Stomach (tissue), 9 donors: ENCODE measurements around the gene HLA-DMA. TPM values are rescaled to one million over a fixed set of nuclear protein-coding genes. Genes with fewer than 3 reads are reported as not detected.

Source experiments
- DNase-seq, 2 donors: peaks; one replicate each; pipeline versions ENCODE4 v3.0.0 to v3.0.0-alpha.2; 2013 to 2019
- H3K27ac ChIP-seq, 5 donors: fragments of 200-600 bp in 4 of 5; sonication (generic) in 4 of 5; one replicate each; pipeline ENCODE4 v1.5.1; 2013 to 2019; ENCODE audit warnings: mild to moderate bottlenecking in 1 of 5, moderate library complexity in 1 of 5
- H3K27me3 ChIP-seq, 3 donors: fragments of 200-600 bp; sonication (generic); one replicate each; pipeline ENCODE4 v1.5.1; 2017 to 2019; ENCODE audit warnings: mixed run types in 1 of 3
- H3K36me3 ChIP-seq, 4 donors: fragments of 200-600 bp; sonication (generic); 1 replicate in 3 of 4; 2 replicates in 1 of 4; pipeline ENCODE4 v1.5.1; 2016 to 2019
- H3K4me1 ChIP-seq, 4 donors: fragments of 200-600 bp; sonication (generic); one replicate each; pipeline ENCODE4 v1.5.1; 2016 to 2019
- H3K4me3 ChIP-seq, 4 donors: fragments of 200-600 bp; sonication (generic) in 3 of 4; one replicate each; pipeline ENCODE4 v1.5.1; 2016 to 2019; ENCODE audit warnings: mild to moderate bottlenecking in 1 of 4
- H3K9me3 ChIP-seq, 4 donors: fragments of 200-600 bp; sonication (generic); one replicate each; pipeline ENCODE4 v1.5.1; 2016 to 2019
- EP300 ChIP-seq: sonication (generic); formaldehyde crosslinking; IDR thresholded peaks from one replicate; pipeline ENCODE4 v1.6.1; 2017; ENCODE audit warnings: antibody characterized with exemption
- POLR2A ChIP-seq, 4 donors: fragments of 450-650 bp; IDR thresholded peaks; one replicate each; pipeline ENCODE4 v1.6.1; 2016; ENCODE audit warnings: antibody characterized with exemption in 4 of 4, control low read depth in 2 of 4, mild to moderate bottlenecking in 1 of 4, moderate library complexity in 1 of 4
- POLR2AphosphoS5 ChIP-seq, 3 donors: sonication (generic); formaldehyde crosslinking; IDR thresholded peaks; one replicate each; pipeline ENCODE4 v1.6.1; 2016; ENCODE audit warnings: antibody characterized with exemption in 3 of 3
- WGBS, 5 donors: extraction: QIAGEN DNeasy Blood & Tissue Kit in 3 of 5; methylation state at CpG; one replicate each; pipeline versions ENCODE4 v1.1.5 to v1.1.7; 2013 to 2018; 5-methylcytosine and 5-hydroxymethylcytosine counted together
- intact Hi-C: fragments of 100-400 bp; cut with DNase I; formaldehyde crosslinking; loops from one replicate; pipeline ENCODE4 v1.15.1; 2023; ENCODE audit warnings: low total_unique reads
- polyA plus RNA-seq, 3 donors: library from polyadenylated mRNA; stranded (reverse); fragments of 200-250 nt; gene quantifications; one replicate each; pipeline ENCODE4 v1.2.3, GENCODE V29; 2013
- total RNA-seq, 5 donors: library from RNA; depleted of rRNA; stranded (reverse); fragments of >200 nt; gene quantifications; one replicate each; pipeline versions ENCODE4 v1.1.0 to v1.2.3, GENCODE V29; 2014 to 2016
- TF ChIP-seq, protein P1 (sequence below), 7 experiments: fragments of 450-650 bp in 4 of 7; fragments of 200-600 bp in 3 of 7; sonication (generic) in 3 of 7; IDR thresholded peaks; one replicate each; pipeline ENCODE4 v1.5.1; 2016 to 2019; ENCODE audit warnings: antibody characterized with exemption in 7 of 7, control low read depth in 2 of 7, mild to moderate bottlenecking in 1 of 7
- donor health status: healthy with polysubstance abuse.
- donor health status: Bipolar disorder and iron deficiency.
- donor health status: healthy.

The HLA-DMA gene
- total and polyA plus RNA-seq, 8 donors: 0.87 to 129 (median 32.2) TPM

DNA sequence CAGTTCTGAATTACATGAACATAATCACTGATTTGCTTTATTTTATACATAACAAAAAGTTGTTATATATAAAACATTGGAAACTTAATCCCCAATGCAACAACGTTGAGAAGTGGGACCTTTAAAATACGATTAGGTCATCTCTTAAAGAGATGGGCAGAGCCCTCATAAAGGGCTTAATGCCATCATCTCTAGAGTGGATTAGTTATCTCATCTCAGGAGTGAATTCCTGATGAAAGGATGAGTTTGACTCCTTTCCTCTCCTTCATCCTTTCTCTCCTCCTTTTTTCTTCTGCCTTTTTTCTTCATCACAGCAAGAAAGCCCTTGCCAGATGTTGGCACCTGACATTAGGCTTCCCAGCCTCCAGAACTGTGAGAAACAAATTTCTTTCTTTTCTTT lies 42.6 kb upstream of the HLA-DMA start:
- Histone ChIP-seq H3K27ac (no peak overlapping the region), H3K27me3 (peaks cover 0 to 35% (median 0%) of the 10 kb centered on the region in 3 donors), H3K36me3 (no peaks in the 10 kb centered on the region), H3K9me3 (no peaks in the 10 kb centered on the region), H3K4me3 (no peak overlapping the region), H3K4me1 (no peaks in the 10 kb centered on the region)
- WGBS, 5 donors: 37 to 52% (median 43%) methylated on average over 2 of the region's 2 CpGs
- no peak for DNase-seq
- intact Hi-C loops: no loop called here
- TF ChIP-seq EP300: no peak
- no peak for TF ChIP-seq POLR2A (IDR thresholded peaks at IDR 0.05)
- no peak for TF ChIP-seq POLR2AphosphoS5 (IDR thresholded peaks at IDR 0.05)
- TF ChIP-seq, protein P1, sequence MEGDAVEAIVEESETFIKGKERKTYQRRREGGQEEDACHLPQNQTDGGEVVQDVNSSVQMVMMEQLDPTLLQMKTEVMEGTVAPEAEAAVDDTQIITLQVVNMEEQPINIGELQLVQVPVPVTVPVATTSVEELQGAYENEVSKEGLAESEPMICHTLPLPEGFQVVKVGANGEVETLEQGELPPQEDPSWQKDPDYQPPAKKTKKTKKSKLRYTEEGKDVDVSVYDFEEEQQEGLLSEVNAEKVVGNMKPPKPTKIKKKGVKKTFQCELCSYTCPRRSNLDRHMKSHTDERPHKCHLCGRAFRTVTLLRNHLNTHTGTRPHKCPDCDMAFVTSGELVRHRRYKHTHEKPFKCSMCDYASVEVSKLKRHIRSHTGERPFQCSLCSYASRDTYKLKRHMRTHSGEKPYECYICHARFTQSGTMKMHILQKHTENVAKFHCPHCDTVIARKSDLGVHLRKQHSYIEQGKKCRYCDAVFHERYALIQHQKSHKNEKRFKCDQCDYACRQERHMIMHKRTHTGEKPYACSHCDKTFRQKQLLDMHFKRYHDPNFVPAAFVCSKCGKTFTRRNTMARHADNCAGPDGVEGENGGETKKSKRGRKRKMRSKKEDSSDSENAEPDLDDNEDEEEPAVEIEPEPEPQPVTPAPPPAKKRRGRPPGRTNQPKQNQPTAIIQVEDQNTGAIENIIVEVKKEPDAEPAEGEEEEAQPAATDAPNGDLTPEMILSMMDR (IDR thresholded peaks at IDR 0.05): no peak

DNA sequence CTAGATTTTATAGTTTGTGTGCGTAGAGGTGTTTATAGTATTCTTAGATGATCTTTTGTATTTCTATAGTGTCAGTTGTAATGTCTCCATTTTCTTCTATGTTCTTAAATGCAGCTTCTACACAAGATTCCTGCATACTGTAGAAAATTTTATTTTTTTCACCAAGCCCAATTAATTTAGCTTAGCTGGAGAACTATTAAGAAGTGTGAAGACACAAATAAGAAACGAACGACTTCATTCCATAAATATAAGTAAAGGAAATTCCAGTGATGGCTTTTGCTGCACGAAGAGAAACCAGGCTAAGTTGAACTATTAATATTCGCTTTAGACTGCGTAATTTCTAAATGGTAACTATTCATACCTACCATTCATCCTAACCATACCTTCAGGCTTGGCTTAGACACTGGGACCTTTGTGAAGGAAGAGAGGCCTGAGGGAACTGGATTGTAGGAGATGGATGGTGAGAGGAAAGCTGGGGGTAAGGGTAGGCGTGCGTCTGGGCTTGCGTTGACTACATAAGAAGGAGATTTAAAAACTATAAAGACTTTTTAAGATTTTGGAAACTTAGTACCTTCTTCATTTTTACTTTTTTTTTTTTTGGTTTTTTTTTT lies 40.6 kb upstream of the HLA-DMA start:
- Histone ChIP-seq H3K27me3 (peaks cover 0 to 22% (median 0%) of the 10 kb centered on the region in 3 donors), H3K36me3 (no peaks in the 10 kb centered on the region), H3K27ac (no peak overlapping the region), H3K4me1 (no peaks in the 10 kb centered on the region), H3K9me3 (no peaks in the 10 kb centered on the region), H3K4me3 (no peak overlapping the region)
- DNase-seq: no peak
- no peak for TF ChIP-seq POLR2A (IDR thresholded peaks at IDR 0.05)
- no peak for TF ChIP-seq POLR2AphosphoS5 (IDR thresholded peaks at IDR 0.05)
- no peak for TF ChIP-seq EP300
- TF ChIP-seq, protein P1 (IDR thresholded peaks at IDR 0.05): no peak
- 90 to 93% (median 91%) methylated on average over 9 of the region's 9 CpGs for WGBS, 5 donors
- intact Hi-C loops: no loop called here

DNA sequence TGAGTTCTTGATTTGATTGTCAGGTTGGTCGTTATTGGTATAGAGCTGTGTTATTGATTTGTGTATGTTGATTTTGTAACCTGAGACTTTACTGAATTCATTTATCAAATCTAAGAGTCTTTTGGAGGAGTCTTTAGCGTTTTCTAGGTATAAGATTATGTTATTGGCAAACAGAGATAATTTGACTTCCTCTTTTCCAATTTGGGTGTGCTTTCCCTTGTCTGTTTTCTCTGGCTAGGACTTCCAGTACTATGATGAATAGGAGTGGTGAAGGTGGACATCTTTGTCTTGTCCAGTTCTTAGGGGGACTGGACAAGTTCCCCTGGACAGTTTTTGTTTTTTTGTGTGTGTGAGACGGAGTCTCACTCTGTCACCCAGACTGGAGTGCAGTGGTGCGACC lies 39.1 kb upstream of the HLA-DMA start:
- intact Hi-C loops: no loop called here
- no peak for DNase-seq
- H3K9me3 ChIP-seq: no peaks in the 10 kb centered on the region
- H3K36me3 ChIP-seq: no peaks in the 10 kb centered on the region
- no peaks in the 10 kb centered on the region for H3K4me1 ChIP-seq
- WGBS, 5 donors: 49 to 67% (median 63%) methylated on average over 4 of the region's 4 CpGs
- no peak for TF ChIP-seq POLR2AphosphoS5 (IDR thresholded peaks at IDR 0.05)
- TF ChIP-seq, protein P1 (IDR thresholded peaks at IDR 0.05): no peak
- no peak for TF ChIP-seq POLR2A (IDR thresholded peaks at IDR 0.05)
- no peak for TF ChIP-seq EP300
- no peak overlapping the region for H3K27ac ChIP-seq
- H3K27me3 ChIP-seq: peaks cover 0 to 7% (median 0%) of the 10 kb centered on the region in 3 donors
- H3K4me3 ChIP-seq: no peak overlapping the region

DNA sequence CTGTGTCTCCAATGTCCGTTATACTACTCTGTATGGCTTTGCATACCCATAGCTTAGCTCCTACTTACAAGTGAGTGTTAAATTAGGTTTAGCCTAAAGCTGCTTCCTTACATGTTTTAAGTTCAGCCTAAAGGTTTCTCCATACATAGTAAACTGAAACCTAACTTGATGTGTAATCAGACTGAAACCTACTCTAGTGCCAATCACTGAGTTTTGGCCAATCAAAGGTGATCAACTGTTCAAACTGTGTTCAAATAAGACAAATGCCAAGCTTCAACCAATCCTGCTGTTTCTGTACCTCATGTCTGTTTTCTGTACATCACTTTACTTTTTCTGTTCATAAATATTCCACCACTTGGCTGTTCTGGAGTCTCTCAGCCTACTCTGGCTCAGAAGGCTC lies 36.5 kb upstream of the HLA-DMA start:
- Histone ChIP-seq H3K27ac (no peak overlapping the region), H3K4me1 (peaks cover 3 to 9% (median 8%) of the 10 kb centered on the region in 4 donors), H3K4me3 (no peak overlapping the region), H3K36me3 (no peaks in the 10 kb centered on the region), H3K27me3 (no peaks in the 10 kb centered on the region), H3K9me3 (no peaks in the 10 kb centered on the region)
- 87 to 100% (median 97%) methylated on average over 1 of the region's 1 CpG for WGBS, 5 donors
- no peak for DNase-seq
- intact Hi-C loops: loop anchor here (5.0 kb wide), 2 partner anchors 52 to 107 kb away; no protein-coding TSS in a partner anchor
- TF ChIP-seq, protein P1 (IDR thresholded peaks at IDR 0.05): no peak
- no peak for TF ChIP-seq POLR2A (IDR thresholded peaks at IDR 0.05)
- TF ChIP-seq POLR2AphosphoS5 (IDR thresholded peaks at IDR 0.05): no peak
- TF ChIP-seq EP300: no peak
